NCI-H2196 (cell line): Measurements from ENCODE around the gene SMAD3.
A peak's percentile ranks its signal among the peaks of the same experiment; 100 is the strongest.
"Not testable (repeated sequence)": the region's sequence is repeated elsewhere in the genome, so short reads cannot be mapped to it uniquely, and the experiment has no call there.

Experiments used
- DNase-seq: peaks from one replicate; lab custom pipeline; 2025; ENCODE audit not compliant: unreplicated experiment; lab: John Stamatoyannopoulos, UW

Gene SMAD3

DNA sequence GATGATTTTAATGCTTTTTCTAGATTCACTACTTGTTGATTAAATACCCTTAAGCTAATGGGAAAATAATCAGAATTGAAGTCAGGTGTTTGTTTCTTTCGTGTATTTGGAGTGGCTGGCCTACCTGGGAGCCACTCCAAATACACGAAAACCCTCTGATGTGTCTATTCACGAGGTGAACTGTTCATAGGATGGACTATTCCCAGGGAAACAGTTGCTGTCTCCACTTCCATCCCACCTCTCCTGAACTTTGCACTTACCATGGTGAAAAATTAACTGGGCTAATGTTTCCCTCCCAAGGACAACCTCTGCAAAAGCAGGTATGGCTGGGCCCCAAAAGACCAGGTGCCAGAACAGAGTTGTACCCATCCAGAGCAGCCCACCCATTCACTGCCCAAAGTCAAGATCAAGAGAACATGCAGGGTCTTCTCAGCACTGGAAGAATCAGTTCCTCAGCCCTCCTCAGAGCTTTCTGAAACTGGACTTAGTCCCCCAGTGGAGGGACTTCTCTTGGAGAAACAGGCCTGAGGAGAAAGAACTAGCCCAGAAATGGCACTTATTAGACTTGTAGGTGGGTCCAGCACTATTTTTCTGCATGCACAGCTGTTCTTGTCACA lies 2.9 kb upstream of the SMAD3 start:
- no peak for DNase-seq

DNA sequence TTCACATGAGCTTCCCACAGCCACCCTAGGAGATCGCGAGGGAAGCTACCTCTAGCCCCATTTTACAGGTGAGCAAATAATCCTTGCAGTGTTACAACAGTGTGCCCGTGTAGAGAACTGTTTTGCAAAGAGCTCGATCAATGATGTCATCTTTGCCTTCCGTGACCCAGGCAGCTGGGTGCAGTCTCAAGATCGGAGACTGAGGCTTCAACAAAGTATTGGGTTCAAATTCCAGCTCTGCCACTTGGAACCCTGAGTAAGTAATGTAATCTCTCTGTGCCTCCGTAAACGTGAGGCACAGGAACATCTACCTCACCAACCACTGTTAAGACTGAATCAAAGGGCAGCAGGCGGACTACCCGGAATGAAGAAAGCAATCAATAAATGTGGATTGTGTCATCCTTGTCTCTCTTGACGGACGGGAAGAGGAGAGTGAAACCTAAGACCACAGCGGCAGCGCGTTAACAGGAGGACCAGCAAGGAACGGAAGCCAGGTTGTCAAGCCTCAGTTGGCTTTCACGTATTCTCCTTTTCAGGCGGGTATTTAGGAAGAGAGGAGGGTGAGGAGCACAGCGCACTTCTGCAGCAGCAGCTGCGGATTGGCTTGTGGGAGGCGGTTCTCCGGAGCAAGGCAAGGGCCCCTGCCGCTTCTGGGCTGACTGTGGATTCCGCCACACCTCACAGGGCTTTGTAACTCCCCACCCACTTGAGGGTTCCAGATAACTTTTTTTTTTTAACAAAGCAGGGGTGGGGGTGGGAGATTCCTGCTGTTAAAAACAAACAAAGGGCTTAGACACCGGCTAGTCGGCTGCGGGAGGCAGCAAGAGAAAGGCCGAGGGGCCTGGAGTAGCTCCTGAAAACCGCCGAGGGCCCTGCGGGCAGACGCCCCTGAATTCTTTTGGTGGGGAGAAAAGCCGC lies 1.5 kb upstream of the SMAD3 start:
- DNase-seq: no peak

DNA sequence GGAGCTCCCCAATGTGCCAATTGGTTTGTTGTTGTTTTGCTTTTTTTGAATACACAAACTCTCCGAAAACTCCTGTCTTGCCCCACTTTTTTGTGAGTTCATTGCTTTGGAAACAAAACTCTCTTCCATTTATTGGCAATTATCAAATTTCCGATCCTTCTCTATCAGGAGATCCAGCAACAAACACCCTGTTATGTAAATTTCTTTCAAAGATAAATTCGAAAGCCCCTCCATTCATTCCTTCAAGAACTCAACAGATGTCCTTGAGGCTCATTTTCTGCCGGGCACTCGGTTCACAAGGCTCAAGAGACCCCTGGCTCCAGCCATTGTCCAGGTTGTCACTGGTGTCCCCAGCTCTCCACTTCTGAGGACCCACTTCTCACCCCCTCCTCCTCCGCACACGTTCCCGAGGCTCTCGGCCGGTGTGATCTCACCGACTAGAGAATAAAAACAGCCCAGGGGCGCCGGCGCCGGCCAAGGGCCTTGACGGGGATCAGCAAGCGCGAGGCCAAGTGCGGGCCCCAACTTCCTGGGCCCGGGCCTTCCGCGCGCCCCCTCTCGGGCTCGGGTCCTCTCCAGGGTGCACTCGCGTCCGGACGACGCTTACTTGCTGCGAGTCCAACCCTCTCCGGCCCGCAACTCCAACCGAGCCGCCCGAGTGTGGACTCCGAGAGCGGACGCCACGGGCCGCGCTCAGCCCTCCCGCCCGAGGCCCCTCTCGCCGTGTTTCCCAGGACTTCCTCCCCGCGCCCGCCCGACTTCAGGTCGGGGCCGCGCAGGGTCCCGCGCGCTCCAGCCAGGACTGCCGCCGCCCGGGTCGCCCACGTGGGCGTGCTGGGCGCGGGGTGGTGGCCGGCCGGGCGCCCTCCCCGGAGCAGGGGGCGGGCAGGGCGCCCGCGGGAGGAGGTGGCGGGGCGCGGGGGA lies 533 bp upstream of the SMAD3 start:
- DNase-seq: peak; percentile 55

DNA sequence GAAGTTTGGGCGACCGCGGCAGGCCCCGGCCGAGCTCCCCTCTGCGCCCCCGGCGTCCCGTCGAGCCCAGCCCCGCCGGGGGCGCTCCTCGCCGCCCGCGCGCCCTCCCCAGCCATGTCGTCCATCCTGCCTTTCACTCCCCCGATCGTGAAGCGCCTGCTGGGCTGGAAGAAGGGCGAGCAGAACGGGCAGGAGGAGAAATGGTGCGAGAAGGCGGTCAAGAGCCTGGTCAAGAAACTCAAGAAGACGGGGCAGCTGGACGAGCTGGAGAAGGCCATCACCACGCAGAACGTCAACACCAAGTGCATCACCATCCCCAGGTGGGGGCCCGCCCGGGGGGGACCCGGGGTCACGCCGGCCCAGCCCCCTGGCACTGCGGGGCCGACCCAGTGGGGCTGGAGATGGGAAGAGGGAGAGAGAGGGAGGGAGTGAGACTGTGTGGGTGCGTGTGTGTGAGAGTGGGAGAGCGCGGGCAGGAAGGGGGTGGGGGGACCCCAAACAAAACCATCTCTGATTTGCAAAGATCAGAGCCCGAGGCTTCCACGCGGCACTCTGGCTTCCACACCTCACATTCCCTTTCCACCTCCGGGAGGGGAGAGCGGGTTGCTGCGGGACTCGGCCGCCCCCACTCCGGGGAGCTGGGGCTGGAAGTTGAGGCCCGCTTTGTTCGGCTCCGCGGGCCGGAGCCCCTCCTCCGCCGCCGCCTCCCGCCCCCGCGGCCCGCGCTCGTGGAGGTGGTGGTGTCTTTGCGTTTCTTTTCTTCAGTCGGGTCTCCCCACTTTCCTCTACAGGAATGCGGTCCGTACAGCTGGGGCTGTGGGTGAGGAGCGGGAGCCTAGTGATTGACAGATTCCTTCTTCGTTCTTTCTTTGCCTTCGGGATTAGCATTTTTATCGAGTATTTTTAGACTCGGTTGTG lies 898 bp downstream of the SMAD3 start:
- DNase-seq: no peak

DNA sequence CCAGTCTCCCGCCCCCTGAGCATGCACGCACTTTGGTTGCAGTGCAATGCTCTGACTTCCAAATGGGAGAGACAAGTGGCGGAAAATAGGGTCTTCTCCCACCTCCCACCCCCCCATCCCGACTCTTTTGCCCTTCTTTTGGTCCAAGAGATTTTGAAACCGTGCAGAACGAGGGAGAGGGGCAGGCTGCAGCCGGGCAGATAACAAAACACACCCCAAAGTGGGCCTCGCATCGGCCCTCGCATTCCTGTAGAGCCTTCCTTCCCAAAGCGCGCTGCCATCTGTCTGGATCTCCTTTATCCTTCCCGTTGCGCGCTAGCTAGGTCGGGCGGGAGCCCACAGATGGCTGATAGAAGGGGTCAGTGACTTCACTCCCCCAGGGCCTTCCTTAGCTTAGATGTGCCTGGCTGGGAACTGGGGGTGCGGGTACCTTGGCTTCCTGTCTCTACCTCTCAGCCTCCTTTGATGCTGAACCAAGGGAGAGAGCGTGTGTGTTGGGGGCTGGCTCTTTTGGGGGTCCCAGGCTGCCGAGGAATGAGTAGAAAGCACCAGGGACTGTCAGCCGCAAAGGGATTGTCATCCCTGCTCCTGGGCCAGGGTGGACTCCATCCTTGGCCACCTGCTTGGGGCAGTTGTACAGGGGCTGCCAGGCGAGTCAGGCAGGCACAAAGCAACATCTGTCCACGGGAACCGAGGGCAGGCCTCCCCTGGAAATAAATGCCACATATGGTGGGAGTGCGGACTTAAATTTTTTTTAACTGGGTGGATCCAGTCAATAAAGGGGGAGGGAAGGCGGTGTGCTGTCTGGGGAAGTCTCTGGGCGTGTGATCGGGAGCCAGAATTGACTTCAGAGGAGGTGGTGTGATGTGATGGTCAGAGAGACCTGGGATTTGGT lies 1.8 kb downstream of the SMAD3 start:
- DNase-seq: no peak

DNA sequence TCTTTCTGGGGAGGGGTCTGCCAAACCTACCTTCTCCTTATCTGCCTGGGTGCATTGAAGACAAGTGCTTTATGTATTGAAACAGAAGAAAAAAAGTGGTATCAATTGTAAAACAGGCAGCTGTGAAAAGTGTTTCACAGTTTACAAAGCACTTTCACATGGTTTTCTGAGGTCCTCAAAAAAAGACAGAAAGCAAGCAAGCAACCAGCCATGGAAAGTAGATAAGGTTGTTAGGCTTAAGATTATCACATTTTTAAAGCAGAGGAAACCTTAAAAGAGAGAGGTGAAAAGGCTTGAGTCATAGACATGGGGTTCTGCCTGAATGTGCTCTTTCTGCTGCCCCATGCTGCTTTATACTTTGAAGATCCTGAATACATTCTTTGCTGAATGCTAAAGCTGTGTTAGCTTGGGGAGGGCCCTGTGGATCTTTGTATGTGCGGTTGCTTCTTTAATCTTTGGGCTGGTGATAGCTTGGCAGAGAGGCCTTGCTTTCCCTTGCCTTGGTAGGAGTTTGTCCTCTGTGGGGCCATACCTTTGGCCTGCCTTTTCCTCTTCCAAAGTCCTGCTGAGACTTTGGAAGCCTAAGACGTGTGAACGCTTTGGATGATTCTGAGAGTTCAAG lies 2.6 kb downstream of the SMAD3 start:
- DNase-seq: no peak

DNA sequence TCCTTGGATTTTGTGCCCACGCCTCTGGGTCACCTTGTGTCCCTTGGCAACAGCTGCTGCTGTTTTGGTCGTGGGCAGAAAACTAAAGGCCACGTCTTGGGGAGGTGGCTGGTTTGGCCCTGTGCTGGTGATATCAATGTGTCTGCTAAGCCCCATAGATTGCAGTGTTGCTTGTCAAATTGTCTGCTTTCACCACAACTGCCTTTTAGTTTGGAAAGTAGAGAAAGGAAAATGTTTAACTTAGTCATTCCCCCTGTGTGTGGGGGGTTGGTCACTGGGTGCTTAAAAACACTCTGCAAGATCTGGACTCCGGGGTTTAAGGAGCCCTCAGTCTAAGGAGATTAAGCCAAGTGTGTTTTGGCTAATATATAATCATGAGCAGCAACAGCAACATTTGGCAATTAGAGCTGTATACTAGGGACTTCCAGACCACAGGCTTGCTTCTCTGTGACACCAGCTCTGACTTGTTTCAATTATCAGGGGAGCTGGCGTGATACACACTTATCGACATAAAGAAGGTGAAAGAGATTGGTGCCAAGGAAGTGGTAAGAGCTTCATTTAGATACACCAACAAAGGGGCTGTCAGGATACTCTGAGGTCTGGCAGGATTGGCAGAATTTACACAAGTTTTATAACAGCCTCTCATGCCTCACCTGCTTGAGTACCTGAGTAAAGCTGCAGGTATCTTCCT lies 3.5 kb downstream of the SMAD3 start:
- DNase-seq: no peak

DNA sequence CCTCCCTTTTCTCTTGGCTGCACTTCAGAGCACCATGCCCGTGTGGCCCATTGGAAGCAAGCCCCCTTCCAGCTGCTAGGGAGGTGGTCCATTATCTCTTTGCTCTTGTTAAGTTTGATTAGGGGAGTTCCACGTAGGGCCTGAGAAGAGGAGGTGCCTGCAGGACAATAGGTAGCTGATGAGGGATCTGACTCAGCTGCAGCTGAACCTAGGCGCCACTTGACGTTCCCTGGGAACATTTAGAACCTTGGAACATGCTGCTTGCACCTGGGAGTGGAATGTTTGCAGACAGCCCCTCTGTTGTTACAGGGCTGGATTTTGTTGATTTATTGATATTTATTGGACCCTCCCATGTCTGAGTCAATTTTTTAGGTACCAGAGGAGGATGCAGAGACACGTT lies 4.7 kb downstream of the SMAD3 start:
- no peak for DNase-seq

DNA sequence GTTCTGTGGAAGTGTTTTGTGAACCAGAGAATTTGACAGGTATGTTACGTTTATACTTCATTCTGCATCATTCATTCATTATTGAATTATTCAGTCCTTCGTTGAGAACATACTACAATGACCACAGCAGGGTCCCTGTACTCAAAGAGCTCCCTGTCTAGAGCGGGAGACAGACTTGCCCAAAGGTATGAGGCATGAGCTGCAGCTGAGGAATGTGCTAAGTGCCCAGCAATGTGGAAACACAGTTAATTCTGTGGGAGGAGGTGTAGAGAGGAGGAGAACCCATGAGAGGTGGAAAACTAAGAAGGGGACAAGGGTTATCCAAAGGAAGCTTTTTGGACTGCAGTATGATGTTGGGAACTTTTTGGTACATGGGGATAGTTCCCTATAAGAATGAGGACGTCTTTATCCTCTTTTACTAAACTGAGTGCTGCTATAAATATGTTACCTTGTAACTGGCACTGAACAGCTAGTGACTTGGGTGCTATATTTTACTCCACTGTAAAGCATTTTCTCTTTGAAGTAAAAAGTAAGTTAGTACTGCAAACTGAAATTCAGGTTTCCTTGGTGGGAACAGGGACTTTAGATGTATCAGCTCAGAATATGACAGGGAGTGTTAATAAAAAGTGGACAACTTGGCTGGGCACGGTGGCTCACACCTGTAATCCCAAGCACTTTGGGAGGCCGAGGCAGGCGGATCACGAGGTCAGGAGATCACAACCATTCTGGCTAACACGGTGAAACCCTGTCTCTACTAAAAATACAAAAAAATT lies 5.7 kb downstream of the SMAD3 start:
- DNase-seq: no peak

DNA sequence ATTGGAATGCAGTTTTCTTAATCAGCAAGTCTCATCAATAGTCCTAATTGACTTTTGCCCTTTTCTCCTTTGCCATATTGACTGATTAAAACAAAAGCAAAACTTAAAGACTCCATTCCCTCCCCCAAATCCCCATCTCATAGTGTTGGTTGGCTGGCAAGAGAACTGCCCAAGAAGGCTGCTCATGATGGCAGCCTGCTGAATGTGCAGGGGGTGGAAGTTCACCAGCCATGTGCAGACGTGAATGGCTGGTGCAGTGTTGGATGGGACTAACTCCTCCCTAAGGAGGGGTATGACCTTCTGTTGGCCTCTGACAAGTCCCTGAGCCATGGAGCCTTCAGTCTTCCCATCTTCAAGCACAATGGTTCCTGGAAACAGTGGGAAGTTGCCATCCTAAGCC lies 7.0 kb downstream of the SMAD3 start:
- DNase-seq: no peak

DNA sequence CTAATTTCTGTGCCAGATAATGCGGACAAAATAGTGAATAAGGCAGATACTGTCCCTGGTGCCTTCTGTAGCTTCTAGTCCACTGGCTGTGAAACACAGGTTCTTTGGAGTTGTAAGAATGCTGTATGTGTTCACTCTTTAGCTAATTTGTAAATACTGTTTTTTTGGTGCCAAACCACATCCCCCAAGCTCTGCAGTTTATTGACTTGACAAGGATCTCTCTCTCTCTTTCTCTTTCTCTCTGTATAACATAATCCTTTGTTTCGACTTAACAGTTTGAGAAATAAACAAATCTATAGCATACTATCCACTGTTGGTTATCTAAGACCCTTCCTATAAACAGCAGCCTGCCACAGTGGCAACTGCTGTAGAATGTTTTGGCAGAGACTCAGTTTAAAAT lies 7.6 kb downstream of the SMAD3 start:
- no peak for DNase-seq

DNA sequence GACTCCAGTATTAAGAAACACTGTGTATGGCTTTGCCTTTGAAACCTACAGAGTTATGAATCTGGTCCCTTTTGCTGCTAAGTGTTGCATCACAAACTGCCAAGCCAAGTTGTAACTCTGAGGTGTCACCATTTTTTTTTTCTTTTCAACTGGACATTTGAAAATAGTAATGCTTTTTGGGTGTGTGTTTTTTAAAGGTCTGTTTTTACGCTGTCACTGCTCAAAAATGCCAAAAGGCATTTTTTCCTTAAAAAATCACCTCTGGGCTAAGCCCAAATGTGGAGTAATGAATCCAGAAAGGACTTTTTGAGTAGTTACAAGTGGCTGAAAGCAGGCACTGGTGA lies 9.5 kb downstream of the SMAD3 start:
- no peak for DNase-seq

DNA sequence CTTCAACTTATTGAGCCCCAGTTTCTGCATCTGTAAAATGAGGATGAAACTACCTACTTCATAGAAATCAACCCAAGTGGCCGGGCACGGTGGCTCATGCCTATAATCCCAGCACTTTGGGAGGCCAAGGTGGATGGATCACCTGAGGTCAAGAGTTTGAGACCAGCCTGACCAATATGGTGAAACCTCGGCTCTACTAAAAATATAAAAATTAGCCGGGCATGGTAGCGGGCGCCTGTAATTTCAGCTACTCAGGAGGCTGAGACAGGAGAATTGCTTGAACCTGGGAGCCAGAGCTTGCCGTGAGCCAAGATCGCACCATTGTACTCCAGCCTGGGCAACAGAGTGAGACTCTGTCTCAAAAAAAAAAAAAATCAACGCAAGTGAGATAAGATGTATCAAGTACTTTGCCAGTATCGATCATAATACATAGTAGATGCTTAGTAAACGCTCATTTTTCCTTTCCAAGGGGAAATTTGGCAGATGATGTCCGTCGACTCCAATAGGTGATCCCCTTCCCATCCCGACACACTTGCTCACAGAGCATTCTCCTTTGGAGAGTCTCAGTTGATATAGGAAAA lies 10.2 kb downstream of the SMAD3 start:
- DNase-seq: not testable (repeated sequence)

DNA sequence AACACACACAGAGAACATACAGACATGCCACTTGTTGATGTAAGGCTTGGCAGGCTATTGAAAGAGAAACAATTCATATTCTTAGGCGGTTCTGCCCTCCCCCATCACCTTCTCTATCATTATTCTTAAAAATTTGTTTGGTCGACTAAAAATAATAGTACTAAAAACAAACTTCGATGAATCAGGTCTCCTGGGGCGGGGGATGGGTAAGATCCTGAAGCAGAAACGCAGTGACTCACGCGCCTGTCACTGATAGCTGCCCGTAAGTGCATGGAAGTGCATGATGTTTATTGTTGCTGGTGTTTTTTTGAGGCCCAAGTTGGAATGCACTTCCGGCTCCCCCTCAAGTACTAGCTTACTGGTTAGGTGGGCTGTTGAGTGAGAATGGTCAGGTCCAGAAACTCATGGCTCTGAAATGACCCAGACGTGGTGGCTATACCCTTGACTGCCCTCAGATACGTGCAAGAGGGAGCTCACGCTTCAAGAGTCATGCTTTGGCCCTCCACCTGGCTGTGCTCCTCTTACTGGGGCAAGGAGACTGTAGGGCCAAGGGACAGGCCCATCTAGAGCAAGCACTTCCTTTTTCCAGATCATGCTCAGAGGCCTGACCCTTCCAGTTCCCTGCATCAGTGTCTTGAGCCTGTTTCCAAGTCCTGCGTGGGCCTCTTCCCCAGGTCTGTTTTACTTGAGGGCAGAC lies 10.9 kb downstream of the SMAD3 start:
- DNase-seq: no peak

DNA sequence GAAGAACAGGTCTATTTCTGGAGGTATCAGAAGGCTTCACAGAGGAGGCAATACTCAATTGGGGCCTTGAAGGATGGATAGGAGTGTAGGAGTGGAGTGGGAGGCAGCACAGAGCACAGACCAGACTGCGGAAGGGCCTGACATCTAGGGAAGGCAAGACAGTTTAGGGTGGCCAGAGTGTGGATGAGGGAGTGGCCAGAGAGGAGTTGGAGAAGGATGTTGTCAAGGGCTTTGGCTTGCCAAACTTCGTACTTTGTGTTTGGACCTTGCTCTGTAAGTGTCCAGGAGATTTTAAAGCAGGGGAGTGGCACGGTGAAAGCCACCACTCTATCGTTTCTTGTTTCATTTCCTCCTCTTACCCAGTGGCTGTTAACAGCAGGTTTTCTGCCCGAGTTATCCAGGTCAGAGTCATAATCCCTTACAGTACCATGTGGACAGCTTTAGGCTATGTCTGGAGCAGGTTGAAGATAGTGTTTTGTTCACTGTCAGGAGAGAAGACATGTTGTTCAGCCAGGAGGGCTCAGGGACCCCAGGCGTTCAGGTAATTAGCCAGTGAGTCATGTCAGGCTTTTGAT lies 12.3 kb downstream of the SMAD3 start:
- no peak for DNase-seq

DNA sequence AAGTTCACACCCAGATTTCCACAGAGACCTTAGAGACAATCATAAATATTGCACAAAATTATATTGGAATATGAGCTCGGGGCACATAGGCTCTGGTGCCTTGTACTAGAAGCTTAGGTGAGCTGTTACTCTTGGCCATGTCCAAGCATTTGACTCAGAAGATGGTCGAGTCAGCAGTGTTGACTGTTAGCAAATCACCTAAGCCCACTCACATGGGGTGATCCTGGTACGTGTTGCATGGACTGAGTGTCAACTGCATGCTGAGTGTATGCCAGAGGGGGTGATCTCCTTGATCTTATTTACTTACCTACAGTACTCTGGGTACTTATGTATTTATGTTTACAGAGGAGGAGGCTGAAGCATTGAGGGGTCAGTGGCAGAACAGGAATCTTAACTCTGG lies 14.0 kb downstream of the SMAD3 start:
- no peak for DNase-seq
